H1 (cell line): ENCODE data around the gene TRDN. TPM values are rescaled to one million over a fixed set of nuclear protein-coding genes. Genes with fewer than 3 reads are reported as not detected.

ENCODE experiments used
- CTCF ChIP-seq, 3 experiments: IDR thresholded peaks; 1 replicate in 2 of 3; 2 replicates in 1 of 3; pipeline versions ENCODE4 v1.5.1 to v1.6.1; 2011; ENCODE audit warnings: low read length in 3 of 3, mild to moderate bottlenecking in 3 of 3, inconsistent platforms in 2 of 3, low read depth in 1 of 3, moderate library complexity in 1 of 3; ENCODE audit not compliant: insufficient read depth in 1 of 3; ENCODE audit errors: control extremely low read depth in 1 of 3
- SP4 ChIP-seq: IDR thresholded peaks from 2 replicates; pipeline ENCODE4 v1.6.1; 2012; ENCODE audit warnings: low read length, inconsistent platforms
- polyA plus RNA-seq, 7 experiments: library from polyadenylated mRNA; depleted of rRNA in 3 of 7; stranded (reverse) in 5 of 7; unstranded in 2 of 7; fragments of >200 nt in 5 of 7; fragments of 200-250 nt in 2 of 7; gene quantifications; 1 replicate in 5 of 7; 2 replicates in 1 of 7; 4 replicates in 1 of 7; pipeline versions ENCODE4 v1.2.1 to v1.2.3, GENCODE V29; 2011 to 2013; ENCODE audit warnings: missing spikeins in 2 of 7, mixed read lengths in 2 of 7
- total RNA-seq: library from RNA; stranded (reverse); fragmentation: NEBNext Ultra II Directional; extraction: Animal tissue kit (Norgen Biotek cat#: 25700); gene quantifications from 2 replicates; pipeline ENCODE4 v1.2.1, GENCODE V29; 2021

TRDN gene
- total and polyA plus RNA-seq, 2 of the 8 experiments (the other 6 are each of a cell fraction or from before 2014, with no cell fraction given): 1.6 to 41.6 TPM

GRCh38 chr6:123546537-123546936, 90.2 kb downstream of the TRDN start (continued):
- TF ChIP-seq SP4: no peak
- no peak for TF ChIP-seq CTCF (IDR thresholded peaks at IDR 0.05; ENCODE audit: control extremely low read depth in 1 of 3, insufficient read depth in 1 of 3, low read depth in 1 of 3, low read length in 3 of 3)
